Stimulated activated naive CD8-positive, alpha-beta T cell treated with anti-CD3 and anti-CD28 coated beads, Interleukin-15, Interleukin-2, amounts not matched to agents 100 ng/mL and 50 ng/mL, for 24 hours (primary cell): ENCODE measurements around the gene ALK.

ENCODE experiments used
- H3K27ac Mint-ChIP-seq: one replicate; pipeline ENCODE4 v1.8.0; 2021; ENCODE audit warnings: mild to moderate bottlenecking, mixed read lengths
- H3K27me3 Mint-ChIP-seq: one replicate; pipeline ENCODE4 v1.8.0; 2021; ENCODE audit warnings: mixed read lengths
- H3K36me3 Mint-ChIP-seq: one replicate; pipeline ENCODE4 v1.8.0; 2021; ENCODE audit warnings: low read depth, mixed read lengths
- H3K4me1 Mint-ChIP-seq: one replicate; pipeline ENCODE4 v1.8.0; 2021; ENCODE audit warnings: low read depth, mixed read lengths
- H3K4me3 Mint-ChIP-seq: one replicate; pipeline ENCODE4 v1.8.0; 2021; ENCODE audit warnings: mild to moderate bottlenecking, mixed read lengths
- H3K9me3 Mint-ChIP-seq: one replicate; pipeline ENCODE4 v1.8.0; 2021; ENCODE audit warnings: mixed read lengths

Gene ALK

GRCh38 chr2:29804671-29805070, 116.7 kb downstream of the ALK start:
- Mint-ChIP-seq H3K27me3 (peaks cover 6% of the 10 kb centered on the region), H3K36me3 (no peaks in the 10 kb centered on the region), H3K4me3 (no peak overlapping the region), H3K9me3 (no peaks in the 10 kb centered on the region), H3K27ac (no peak overlapping the region), H3K4me1 (no peaks in the 10 kb centered on the region)

GRCh38 chr2:29803537-29803936, 117.8 kb downstream of the ALK start:
- no peaks in the 10 kb centered on the region for H3K4me1 Mint-ChIP-seq
- no peaks in the 10 kb centered on the region for H3K36me3 Mint-ChIP-seq
- no peaks in the 10 kb centered on the region for H3K9me3 Mint-ChIP-seq
- peaks cover 6% of the 10 kb centered on the region for H3K27me3 Mint-ChIP-seq
- H3K27ac Mint-ChIP-seq, result no peak overlapping the region
- no peak overlapping the region for H3K4me3 Mint-ChIP-seq

- no peaks in the 10 kb centered on the region for H3K4me1 Mint-ChIP-seq
- H3K4me3 Mint-ChIP-seq, result no peak overlapping the region
- H3K36me3 Mint-ChIP-seq, result no peaks in the 10 kb centered on the region
- peaks cover 6% of the 10 kb centered on the region for H3K27me3 Mint-ChIP-seq
- no peak overlapping the region for H3K27ac Mint-ChIP-seq
- no peaks in the 10 kb centered on the region for H3K9me3 Mint-ChIP-seq
These were observed 118.4 kb downstream of the ALK start for GRCh38 chr2:29802986-29803385.

- peaks cover 15% of the 10 kb centered on the region for H3K27me3 Mint-ChIP-seq
- H3K9me3 Mint-ChIP-seq, result no peaks in the 10 kb centered on the region
- H3K4me1 Mint-ChIP-seq, result no peaks in the 10 kb centered on the region
- no peaks in the 10 kb centered on the region for H3K36me3 Mint-ChIP-seq
- no peak overlapping the region for H3K27ac Mint-ChIP-seq
- no peak overlapping the region for H3K4me3 Mint-ChIP-seq
These were observed 121.8 kb downstream of the ALK start for GRCh38 chr2:29799628-29800027.

GRCh38 chr2:29797916-29798315, 123.5 kb downstream of the ALK start:
- H3K4me3 Mint-ChIP-seq, result no peak overlapping the region
- H3K27me3 Mint-ChIP-seq, result peaks cover 15% of the 10 kb centered on the region
- no peaks in the 10 kb centered on the region for H3K4me1 Mint-ChIP-seq
- no peaks in the 10 kb centered on the region for H3K36me3 Mint-ChIP-seq
- H3K9me3 Mint-ChIP-seq, result no peaks in the 10 kb centered on the region
- H3K27ac Mint-ChIP-seq, result no peak overlapping the region

GRCh38 chr2:29796446-29796845, 124.9 kb downstream of the ALK start:
- no peaks in the 10 kb centered on the region for H3K4me1 Mint-ChIP-seq
- H3K27me3 Mint-ChIP-seq, result peaks cover 15% of the 10 kb centered on the region
- no peaks in the 10 kb centered on the region for H3K36me3 Mint-ChIP-seq
- H3K27ac Mint-ChIP-seq, result no peak overlapping the region
- no peak overlapping the region for H3K4me3 Mint-ChIP-seq
- no peaks in the 10 kb centered on the region for H3K9me3 Mint-ChIP-seq

GRCh38 chr2:29789911-29790485, 131.4 kb downstream of the ALK start:
- Mint-ChIP-seq H3K27ac (no peak overlapping the region), H3K27me3 (peaks cover 15% of the 10 kb centered on the region), H3K36me3 (no peaks in the 10 kb centered on the region), H3K4me1 (no peaks in the 10 kb centered on the region), H3K9me3 (peaks cover 3% of the 10 kb centered on the region), H3K4me3 (no peak overlapping the region)

- no peak overlapping the region for H3K27ac Mint-ChIP-seq
- H3K36me3 Mint-ChIP-seq, result no peaks in the 10 kb centered on the region
- H3K9me3 Mint-ChIP-seq, result peaks cover 3% of the 10 kb centered on the region
- H3K4me3 Mint-ChIP-seq, result no peak overlapping the region
- H3K27me3 Mint-ChIP-seq, result peaks cover 20% of the 10 kb centered on the region
- no peaks in the 10 kb centered on the region for H3K4me1 Mint-ChIP-seq
These were observed 133.6 kb downstream of the ALK start for GRCh38 chr2:29787473-29788465.

GRCh38 chr2:29786361-29786760, 135.0 kb downstream of the ALK start:
- Mint-ChIP-seq H3K27ac (no peak overlapping the region), H3K4me3 (no peak overlapping the region), H3K27me3 (peaks cover 23% of the 10 kb centered on the region), H3K9me3 (peaks cover 3% of the 10 kb centered on the region), H3K36me3 (no peaks in the 10 kb centered on the region), H3K4me1 (no peaks in the 10 kb centered on the region)

GRCh38 chr2:29783666-29784065, 137.7 kb downstream of the ALK start:
- H3K27me3 Mint-ChIP-seq, result peaks cover 15% of the 10 kb centered on the region
- H3K4me1 Mint-ChIP-seq, result no peaks in the 10 kb centered on the region
- no peaks in the 10 kb centered on the region for H3K9me3 Mint-ChIP-seq
- H3K36me3 Mint-ChIP-seq, result no peaks in the 10 kb centered on the region
- no peak overlapping the region for H3K4me3 Mint-ChIP-seq
- no peak overlapping the region for H3K27ac Mint-ChIP-seq

GRCh38 chr2:29782549-29783458, 138.6 kb downstream of the ALK start:
- H3K4me3 Mint-ChIP-seq, result no peak overlapping the region
- H3K27ac Mint-ChIP-seq, result no peak overlapping the region

GRCh38 chr2:29782087-29782486, 139.3 kb downstream of the ALK start:
- Mint-ChIP-seq H3K36me3 (no peaks in the 10 kb centered on the region), H3K4me1 (no peaks in the 10 kb centered on the region), H3K9me3 (no peaks in the 10 kb centered on the region), H3K4me3 (no peak overlapping the region), H3K27me3 (peaks cover 15% of the 10 kb centered on the region), H3K27ac (no peak overlapping the region)

More at GRCh38 chr2:29782549-29783458, 138.6 kb downstream of the ALK start:
- H3K36me3 Mint-ChIP-seq, result no peaks in the 10 kb centered on the region
- H3K9me3 Mint-ChIP-seq, result no peaks in the 10 kb centered on the region
- no peaks in the 10 kb centered on the region for H3K4me1 Mint-ChIP-seq
- H3K27me3 Mint-ChIP-seq, result peaks cover 15% of the 10 kb centered on the region

- no peak overlapping the region for H3K27ac Mint-ChIP-seq
- no peaks in the 10 kb centered on the region for H3K36me3 Mint-ChIP-seq
- no peaks in the 10 kb centered on the region for H3K4me1 Mint-ChIP-seq
- H3K4me3 Mint-ChIP-seq, result no peak overlapping the region
- H3K27me3 Mint-ChIP-seq, result peaks cover 9% of the 10 kb centered on the region
- H3K9me3 Mint-ChIP-seq, result no peaks in the 10 kb centered on the region
These were observed 140.5 kb downstream of the ALK start for GRCh38 chr2:29780906-29781305.

- Mint-ChIP-seq H3K4me1 (no peaks in the 10 kb centered on the region), H3K27ac (no peak overlapping the region), H3K36me3 (no peaks in the 10 kb centered on the region), H3K9me3 (no peaks in the 10 kb centered on the region), H3K4me3 (no peak overlapping the region), H3K27me3 (peaks cover 3% of the 10 kb centered on the region)
These were observed 144.2 kb downstream of the ALK start for GRCh38 chr2:29777161-29777560.

GRCh38 chr2:29776406-29776805, 145.0 kb downstream of the ALK start:
- Mint-ChIP-seq H3K36me3 (no peaks in the 10 kb centered on the region), H3K9me3 (no peaks in the 10 kb centered on the region), H3K4me1 (no peaks in the 10 kb centered on the region), H3K27me3 (peaks cover 3% of the 10 kb centered on the region), H3K4me3 (no peak overlapping the region), H3K27ac (no peak overlapping the region)
